ENCODE measurements around the gene CACNA1D. TPM values are rescaled to one million over a fixed set of nuclear protein-coding genes. Genes with fewer than 3 reads are reported as not detected.

Gene CACNA1D
- total RNA-seq, 4 donors from 2014 or later: 5.7 to 38.2 (median 20.0) TPM

- Histone ChIP-seq H3K4me1 (no peaks in the 10 kb centered on the region), H3K4me3 (no peak overlapping the region)
- 36 to 45% methylated on average over 3 of the region's 3 CpGs for WGBS, 2 donors
These were observed 16.1 kb downstream of the CACNA1D start for GRCh38 chr3:53510508-53510907.

GRCh38 chr3:53511246-53511645 lies 16.8 kb downstream of the CACNA1D start:
- no peak for DNase-seq (ENCODE audit: low spot score in 2 of 2)
- TF ChIP-seq EP300 (IDR thresholded peaks at IDR 0.05): no peak
- TF ChIP-seq POLR2A (IDR thresholded peaks at IDR 0.05): no peak
- TF ChIP-seq CTCF (IDR thresholded peaks at IDR 0.05): no peak
- H3K36me3 ChIP-seq: no peaks in the 10 kb centered on the region
- H3K4me1 ChIP-seq: no peaks in the 10 kb centered on the region
- no peak overlapping the region for H3K27ac ChIP-seq
- no peak overlapping the region for H3K4me3 ChIP-seq
- H3K9me3 ChIP-seq: no peaks in the 10 kb centered on the region
- no peaks in the 10 kb centered on the region for H3K27me3 ChIP-seq
- WGBS, 2 donors: 65 to 72% methylated on average over 13 of the region's 13 CpGs

More at GRCh38 chr3:53510508-53510907, 16.1 kb downstream of the CACNA1D start:
- no peak for DNase-seq (ENCODE audit: low spot score in 2 of 2)
- TF ChIP-seq CTCF (IDR thresholded peaks at IDR 0.05) (no peak), EP300 (IDR thresholded peaks at IDR 0.05) (no peak), POLR2A (IDR thresholded peaks at IDR 0.05) (no peak)
- Histone ChIP-seq H3K27me3 (no peaks in the 10 kb centered on the region), H3K27ac (no peak overlapping the region), H3K9me3 (no peaks in the 10 kb centered on the region), H3K36me3 (no peaks in the 10 kb centered on the region)

GRCh38 chr3:53513556-53514190 lies 19.3 kb downstream of the CACNA1D start:
- H3K36me3 ChIP-seq: no peaks in the 10 kb centered on the region
- H3K4me3 ChIP-seq: no peak overlapping the region
- 91% methylated on average over 7 of the region's 7 CpGs for WGBS, 2 donors
- H3K9me3 ChIP-seq: no peaks in the 10 kb centered on the region
- no peaks in the 10 kb centered on the region for H3K27me3 ChIP-seq
- DNase-seq (ENCODE audit: low spot score in 2 of 2): no peak
- H3K4me1 ChIP-seq: peaks cover 0 to 10% (median 3%) of the 10 kb centered on the region in 4 donors
- H3K27ac ChIP-seq: no peak overlapping the region
- no peak for TF ChIP-seq EP300 (IDR thresholded peaks at IDR 0.05)
- no peak for TF ChIP-seq POLR2A (IDR thresholded peaks at IDR 0.05)
- TF ChIP-seq CTCF (IDR thresholded peaks at IDR 0.05): no peak

- no peaks in the 10 kb centered on the region for H3K27me3 ChIP-seq
- H3K36me3 ChIP-seq: no peaks in the 10 kb centered on the region
- DNase-seq (ENCODE audit: low spot score in 2 of 2): no peak
- 46 to 58% methylated on average over 5 of the region's 5 CpGs for WGBS, 2 donors
- no peak for TF ChIP-seq CTCF (IDR thresholded peaks at IDR 0.05)
- TF ChIP-seq POLR2A (IDR thresholded peaks at IDR 0.05): no peak
- no peak for TF ChIP-seq EP300 (IDR thresholded peaks at IDR 0.05)
- H3K4me1 ChIP-seq: peaks cover 0 to 18% (median 3%) of the 10 kb centered on the region in 4 donors
- no peak overlapping the region for H3K4me3 ChIP-seq
- no peaks in the 10 kb centered on the region for H3K9me3 ChIP-seq
- H3K27ac ChIP-seq: no peak overlapping the region
These were observed 21.9 kb downstream of the CACNA1D start for GRCh38 chr3:53516339-53516738.

- H3K27me3 ChIP-seq: no peaks in the 10 kb centered on the region
- H3K27ac ChIP-seq: peak overlapping the region in 2 of 4 donors; percentile 13 to 42
- peaks cover 0 to 18% (median 3%) of the 10 kb centered on the region in 4 donors for H3K4me1 ChIP-seq
- TF ChIP-seq CTCF (IDR thresholded peaks at IDR 0.05) (no peak), POLR2A (IDR thresholded peaks at IDR 0.05) (no peak), EP300 (IDR thresholded peaks at IDR 0.05) (peak in 1 of 2 donors; percentile 76)
- no peak overlapping the region for H3K4me3 ChIP-seq
- no peaks in the 10 kb centered on the region for H3K36me3 ChIP-seq
- DNase-seq (ENCODE audit: low spot score in 2 of 2): peak in 1 of 2 donors; percentile 45
- H3K9me3 ChIP-seq: no peaks in the 10 kb centered on the region
- 57 to 63% methylated on average over 6 of the region's 6 CpGs for WGBS, 2 donors
These were observed 24.1 kb downstream of the CACNA1D start for GRCh38 chr3:53518495-53518981.
